ENCODE data around the gene GALR2.
"Not testable (repeated sequence)": the region's sequence is repeated elsewhere in the genome, so short reads cannot be mapped to it uniquely, and the experiment has no call there.

GALR2 gene, protein sequence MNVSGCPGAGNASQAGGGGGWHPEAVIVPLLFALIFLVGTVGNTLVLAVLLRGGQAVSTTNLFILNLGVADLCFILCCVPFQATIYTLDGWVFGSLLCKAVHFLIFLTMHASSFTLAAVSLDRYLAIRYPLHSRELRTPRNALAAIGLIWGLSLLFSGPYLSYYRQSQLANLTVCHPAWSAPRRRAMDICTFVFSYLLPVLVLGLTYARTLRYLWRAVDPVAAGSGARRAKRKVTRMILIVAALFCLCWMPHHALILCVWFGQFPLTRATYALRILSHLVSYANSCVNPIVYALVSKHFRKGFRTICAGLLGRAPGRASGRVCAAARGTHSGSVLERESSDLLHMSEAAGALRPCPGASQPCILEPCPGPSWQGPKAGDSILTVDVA

DNA sequence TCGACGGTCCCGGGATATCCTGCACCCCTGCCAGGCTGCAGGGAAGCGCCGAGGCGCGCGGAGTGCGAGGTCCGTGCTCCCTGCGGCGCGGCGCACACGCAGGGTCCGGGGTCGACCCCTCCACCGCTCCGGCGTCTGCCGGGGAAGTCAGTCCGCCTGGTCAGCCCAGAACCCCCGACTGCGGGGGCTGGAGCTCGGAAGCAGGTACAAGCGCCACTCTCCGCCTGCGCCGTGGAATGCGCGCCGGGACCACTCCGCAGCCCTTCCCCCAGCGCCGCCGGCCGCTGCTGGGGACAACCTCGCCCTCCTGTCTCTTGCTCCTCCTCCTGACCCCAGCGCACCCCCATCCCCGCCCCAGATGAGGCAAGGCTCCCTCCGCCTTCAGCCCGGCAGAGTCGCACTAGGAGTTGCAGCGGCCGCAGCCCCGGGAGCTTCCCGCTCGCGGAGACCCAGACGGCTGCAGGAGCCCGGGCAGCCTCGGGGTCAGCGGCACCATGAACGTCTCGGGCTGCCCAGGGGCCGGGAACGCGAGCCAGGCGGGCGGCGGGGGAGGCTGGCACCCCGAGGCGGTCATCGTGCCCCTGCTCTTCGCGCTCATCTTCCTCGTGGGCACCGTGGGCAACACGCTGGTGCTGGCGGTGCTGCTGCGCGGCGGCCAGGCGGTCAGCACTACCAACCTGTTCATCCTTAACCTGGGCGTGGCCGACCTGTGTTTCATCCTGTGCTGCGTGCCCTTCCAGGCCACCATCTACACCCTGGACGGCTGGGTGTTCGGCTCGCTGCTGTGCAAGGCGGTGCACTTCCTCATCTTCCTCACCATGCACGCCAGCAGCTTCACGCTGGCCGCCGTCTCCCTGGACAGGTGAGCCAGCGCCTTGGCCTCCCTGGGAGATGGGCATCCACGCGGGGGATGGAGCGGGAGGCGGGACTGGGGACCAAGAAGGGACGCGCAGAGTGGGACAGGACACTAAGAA lies at the start of gene GALR2:
Gene GALR2, plus strand, starts transcription at position 392 of the 974 bp plus-strand sequence. Its CDS starts 103 bp downstream, at position 495.
- no peak for DNase-seq

GRCh38 chr17:76025294-76025693 lies 49.3 kb upstream of the GALR2 start:
- no peak for DNase-seq

GRCh38 chr17:76026714-76027158 lies 47.8 kb upstream of the GALR2 start:
- no peak for DNase-seq

- no peak for DNase-seq
These were observed 47.3 kb upstream of the GALR2 start, which contains the start of gene EVPL for GRCh38 chr17:76027159-76027839. Gene EVPL, minus strand, starts transcription at chr17:76027306. Its CDS starts 108 bp downstream, at chr17:76027198.

- DNase-seq: peak in 1 of 2 experiments; percentile 27
These were observed 42.4 kb upstream of the GALR2 start for GRCh38 chr17:76032073-76032779.

DNA sequence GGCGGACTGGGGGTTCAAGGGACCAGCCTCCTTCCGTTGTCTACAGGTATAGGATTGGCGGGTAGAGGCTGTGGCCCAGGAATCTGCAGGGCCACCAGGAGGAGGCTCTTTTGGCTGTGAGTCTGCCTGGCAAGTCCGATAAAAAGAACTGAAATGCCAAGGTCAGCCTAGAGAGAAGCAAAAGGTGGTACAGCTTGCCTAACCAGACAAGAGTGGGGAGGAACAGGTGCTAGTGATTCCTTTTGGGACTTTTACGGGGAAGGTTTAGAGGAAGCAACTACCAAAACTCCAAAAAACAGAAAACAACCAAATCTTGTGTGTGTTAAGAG lies 41.8 kb upstream of the GALR2 start:
- no peak for DNase-seq

DNA sequence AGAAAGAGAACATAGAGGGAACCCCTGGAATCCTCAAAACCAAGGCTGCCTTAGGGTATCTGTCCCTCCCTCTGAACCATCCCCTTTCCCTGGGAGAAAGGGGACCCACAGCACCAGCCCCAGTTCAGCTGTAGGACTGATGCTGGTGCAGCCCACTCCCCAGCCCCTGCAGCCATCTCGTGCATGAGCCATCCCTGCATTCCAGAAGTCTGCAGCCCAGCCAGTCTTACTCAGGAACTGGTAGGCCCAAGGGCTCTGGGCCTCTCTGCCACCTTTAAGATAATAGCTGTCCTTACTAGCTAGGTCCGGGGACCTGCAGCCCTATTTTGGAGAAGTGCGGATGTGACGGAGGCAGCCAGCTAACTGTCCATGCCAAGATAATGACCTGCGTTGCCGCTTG lies 41.4 kb upstream of the GALR2 start:
- no peak for DNase-seq

GRCh38 chr17:76034428-76035350 lies 39.9 kb upstream of the GALR2 start:
- no peak for DNase-seq

DNA sequence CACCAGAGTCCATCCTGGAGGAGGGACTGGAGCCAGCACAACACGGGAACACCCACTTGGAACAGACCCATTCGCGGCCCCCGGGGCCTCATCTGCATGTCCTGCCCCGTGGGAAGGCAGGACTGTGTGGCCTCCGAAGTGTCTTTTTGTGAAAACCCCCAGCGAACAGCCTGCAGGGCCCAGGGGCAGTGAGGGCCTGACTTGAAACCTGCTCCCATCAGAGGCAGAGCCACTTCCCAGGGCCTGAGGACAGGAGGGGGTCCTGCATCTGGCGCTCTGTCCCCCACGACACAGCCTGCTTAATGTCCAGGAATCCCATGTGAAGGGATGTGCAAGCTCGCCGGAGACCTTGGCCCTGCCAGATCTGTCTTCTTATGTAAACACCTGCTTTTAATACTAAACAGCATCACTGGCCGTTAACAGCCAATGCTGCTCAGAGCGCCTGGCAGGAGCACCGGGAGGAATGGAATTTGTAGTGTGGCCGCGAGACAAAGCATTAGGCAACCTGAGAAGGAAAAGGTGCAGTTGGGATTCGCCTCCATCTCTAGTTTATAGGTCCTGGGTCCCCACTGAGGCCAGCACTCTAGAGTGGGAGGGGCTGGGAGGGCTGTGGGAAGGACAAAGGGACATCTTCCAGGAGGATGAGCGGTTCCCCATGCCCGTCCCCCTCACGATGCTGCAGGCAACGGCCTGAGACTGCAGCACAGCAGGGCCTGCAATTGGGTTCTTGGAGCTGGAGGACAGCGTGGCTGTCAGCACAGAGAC lies 37.9 kb upstream of the GALR2 start:
- DNase-seq: no peak

DNA sequence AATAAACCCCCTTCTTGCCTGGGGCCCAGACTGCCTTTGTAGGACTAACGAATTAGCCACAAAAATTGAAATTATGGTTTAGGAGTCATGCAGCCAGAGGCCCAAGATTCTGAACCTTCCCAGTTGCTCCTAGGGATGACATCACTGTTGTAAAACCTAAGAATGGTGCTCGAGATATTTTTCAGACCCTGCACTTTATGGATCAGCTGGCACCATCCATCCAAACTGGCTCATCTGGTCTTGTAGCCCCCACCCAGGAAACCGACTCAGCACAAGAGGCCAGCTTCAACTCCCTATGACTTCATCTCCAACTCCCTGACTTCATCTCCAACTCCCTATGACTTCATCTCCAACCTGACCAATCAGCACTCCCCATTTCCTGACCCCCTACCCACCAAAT lies 36.5 kb upstream of the GALR2 start:
- DNase-seq: no peak

DNA sequence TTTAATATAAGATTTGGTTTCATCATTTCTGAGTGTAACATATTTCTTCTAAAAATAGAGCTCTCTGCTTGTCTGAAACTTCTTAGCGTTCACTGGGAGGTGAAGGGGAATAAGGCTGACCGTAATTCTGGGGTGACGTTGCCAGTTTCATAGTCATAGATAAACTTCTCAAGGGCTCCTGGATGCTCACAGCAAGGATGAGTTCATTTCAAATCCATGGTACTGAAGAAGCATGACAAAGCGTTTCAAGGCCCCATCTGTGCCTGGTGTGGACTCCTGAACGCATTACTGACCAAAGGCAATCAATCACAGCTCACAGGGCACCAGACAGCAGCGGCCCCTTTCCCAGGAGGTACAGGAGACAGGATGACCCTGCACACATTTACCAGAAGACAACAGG lies 35.5 kb upstream of the GALR2 start:
- DNase-seq: no peak

DNA sequence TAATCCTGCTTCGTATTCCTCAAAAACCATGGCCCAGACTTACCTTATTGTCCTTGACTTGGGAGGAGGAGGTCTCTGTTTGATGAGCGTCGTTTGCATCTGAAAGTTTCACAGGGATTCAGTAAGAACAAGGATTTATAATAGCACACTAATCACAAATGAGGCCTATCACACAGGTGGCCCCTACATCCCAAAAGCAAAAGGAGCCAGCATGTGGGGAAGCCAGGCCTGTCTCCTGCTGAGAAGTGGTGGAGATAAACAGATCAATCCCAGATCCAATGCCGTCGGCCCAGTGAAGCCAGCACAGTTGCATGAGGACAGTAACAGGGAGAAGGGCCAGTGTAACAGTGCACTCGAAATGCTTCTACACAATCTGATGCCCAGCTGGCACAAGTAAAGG lies 34.2 kb upstream of the GALR2 start:
- DNase-seq: no peak

DNA sequence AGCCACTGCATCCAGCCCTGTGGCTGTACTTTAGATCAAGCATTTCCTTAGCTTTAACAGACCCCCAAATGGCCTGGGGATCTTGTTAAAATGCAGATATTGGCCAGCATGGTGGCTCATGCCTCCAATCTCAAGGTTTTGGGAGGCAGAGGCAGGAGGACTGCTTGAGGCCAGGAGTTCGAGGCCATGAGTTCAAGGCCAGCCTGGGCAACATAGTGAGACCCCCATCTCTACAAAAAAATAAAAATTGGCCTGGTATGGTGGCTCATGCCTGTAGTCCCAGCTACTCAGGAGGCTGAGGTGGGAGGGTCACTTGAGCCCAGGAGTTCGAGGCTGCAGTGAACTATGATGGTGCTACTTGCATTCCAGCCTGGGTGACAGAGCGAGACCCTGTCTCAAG lies 31.7 kb upstream of the GALR2 start:
- not testable (repeated sequence) for DNase-seq

GRCh38 chr17:76044475-76045007 lies 30.0 kb upstream of the GALR2 start:
- not testable (repeated sequence) for DNase-seq

- DNase-seq: no peak
These were observed 28.5 kb upstream of the GALR2 start for GRCh38 chr17:76046064-76046463.

DNA sequence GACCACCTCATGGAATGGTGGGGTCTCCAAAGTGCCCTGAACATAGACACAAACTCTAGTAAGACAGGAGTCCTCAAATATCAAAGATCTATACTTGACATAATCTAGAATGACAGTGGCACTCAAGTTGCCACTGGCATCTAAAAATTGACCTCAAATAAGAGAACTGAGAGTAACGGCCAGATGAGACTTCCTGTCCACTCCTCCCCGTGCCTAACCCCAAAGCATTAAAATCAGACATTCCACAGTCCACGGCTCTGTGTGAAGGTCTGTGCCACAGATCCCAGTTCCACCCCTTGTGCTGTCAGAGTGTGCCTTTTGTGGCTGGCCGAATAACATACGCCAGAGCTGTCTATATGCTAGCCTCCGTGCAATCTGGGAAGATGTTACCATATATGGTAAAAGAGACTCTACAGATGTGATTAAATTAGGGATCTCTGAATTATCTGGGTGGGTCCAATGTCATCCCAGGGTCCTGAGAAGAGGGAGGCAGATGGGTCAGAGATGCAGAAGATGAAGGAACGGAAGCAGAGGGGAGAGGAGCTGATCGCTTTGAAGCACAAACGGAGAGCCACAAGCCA lies 26.5 kb upstream of the GALR2 start:
- DNase-seq: no peak

DNA sequence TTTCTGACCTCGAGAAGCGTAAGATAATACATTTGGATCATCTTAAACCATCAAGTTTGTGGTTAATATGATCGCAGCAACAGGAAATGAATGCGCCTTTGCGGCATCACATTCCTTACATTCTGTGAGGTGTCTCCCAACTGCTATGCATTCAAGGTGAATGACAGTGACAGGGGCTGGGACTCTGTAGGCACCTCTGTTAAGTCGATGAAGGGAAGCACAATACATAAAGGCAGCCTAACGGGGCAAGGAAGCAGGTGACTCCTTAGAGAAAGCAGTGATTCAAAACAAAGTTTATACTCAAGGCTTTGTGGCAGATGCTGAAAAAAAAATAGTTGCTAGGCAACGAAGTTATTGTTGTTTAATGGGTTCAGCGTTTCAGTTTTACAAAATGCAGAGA lies 25.9 kb upstream of the GALR2 start:
- no peak for DNase-seq

DNA sequence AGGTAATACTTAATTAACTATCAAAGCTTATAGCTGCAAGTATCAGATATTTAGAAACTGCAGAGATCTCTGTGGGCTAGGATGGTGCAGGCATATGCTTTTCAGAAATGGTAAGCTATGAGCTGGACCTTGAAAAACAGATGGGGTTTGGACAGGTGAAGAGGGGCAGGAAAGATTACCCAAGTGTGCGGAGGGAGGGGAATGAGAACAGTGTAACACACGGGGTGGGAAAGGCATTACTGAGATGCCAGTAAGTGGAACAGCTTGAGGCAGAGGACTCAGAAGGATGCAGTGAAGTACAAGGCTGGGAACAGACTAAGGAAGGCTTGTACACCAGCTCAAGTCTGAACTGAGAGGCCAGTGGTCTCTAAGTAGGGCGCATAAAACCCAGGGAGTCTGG lies 25.3 kb upstream of the GALR2 start:
- DNase-seq: no peak

- no peak for DNase-seq
These were observed 24.6 kb upstream of the GALR2 start for GRCh38 chr17:76049836-76050537.

Data from NCI-H446 (cell line).